HepG2 (cell line): Measurements from ENCODE around the gene FEV. TPM values are rescaled to one million over a fixed set of nuclear protein-coding genes. Genes with fewer than 3 reads are reported as not detected.

Experiments used
- ARNTL ChIP-seq: sonication (generic); formaldehyde crosslinking; IDR thresholded peaks from 2 replicates; pipeline ENCODE4 v1.4.0; 2020; ENCODE audit warnings: mild to moderate bottlenecking, missing genetic modification reagents
- ELF1 ChIP-seq: sonication (generic); formaldehyde crosslinking; IDR thresholded peaks from 2 replicates; pipeline ENCODE4 v1.4.0; 2020; ENCODE audit warnings: missing genetic modification reagents
- FOXM1 ChIP-seq: sonication (generic); formaldehyde crosslinking; IDR thresholded peaks from 2 replicates; pipeline ENCODE4 v1.5.0; 2020; ENCODE audit warnings: missing genetic modification reagents
- FOXO1 ChIP-seq: sonication (generic); formaldehyde crosslinking; IDR thresholded peaks from 2 replicates; pipeline ENCODE4 v1.4.0; 2020; ENCODE audit warnings: missing genetic modification reagents
- GZF1 ChIP-seq: sonication (generic); formaldehyde crosslinking; IDR thresholded peaks from 2 replicates; pipeline ENCODE4 v1.5.1; 2020; ENCODE audit warnings: mild to moderate bottlenecking, missing genetic modification reagents
- IRX3 ChIP-seq: sonication (generic); formaldehyde crosslinking; IDR thresholded peaks from 2 replicates; pipeline ENCODE4 v1.8.1; 2023; ENCODE audit warnings: mild to moderate bottlenecking, low read depth, missing genetic modification reagents, borderline replicate concordance
- JDP2 ChIP-seq: sonication (generic); formaldehyde crosslinking; IDR thresholded peaks from 2 replicates; pipeline ENCODE4 v1.8.1; 2022; ENCODE audit warnings: missing genetic modification reagents, borderline replicate concordance
- KLF11 ChIP-seq: IDR thresholded peaks from 2 replicates; pipeline ENCODE4 v1.6.1; 2016; ENCODE audit warnings: missing compliant biosample characterization
- MAX ChIP-seq: IDR thresholded peaks from 2 replicates; pipeline ENCODE4 v1.6.1; 2012; ENCODE audit warnings: inconsistent platforms
- RFX1 ChIP-seq: fragments of 450-650 bp; IDR thresholded peaks from 2 replicates; pipeline ENCODE4 v1.6.1; 2017
- SMYD3 ChIP-seq: sonication (generic); formaldehyde crosslinking; IDR thresholded peaks from 2 replicates; pipeline ENCODE4 v1.8.1; 2023; ENCODE audit warnings: mild to moderate bottlenecking, missing genetic modification reagents
- SNAPC2 ChIP-seq: sonication (generic); formaldehyde crosslinking; IDR thresholded peaks from 2 replicates; pipeline ENCODE4 v1.8.1; 2022; ENCODE audit warnings: mild to moderate bottlenecking, missing genetic modification reagents
- TBX2 ChIP-seq: sonication (generic); formaldehyde crosslinking; IDR thresholded peaks from 2 replicates; pipeline ENCODE4 v1.5.0; 2020; ENCODE audit warnings: missing genetic modification reagents, mild to moderate bottlenecking, borderline replicate concordance
- TFDP2 ChIP-seq: sonication (generic); formaldehyde crosslinking; IDR thresholded peaks from 2 replicates; pipeline ENCODE4 v1.4.0; 2020; ENCODE audit warnings: missing genetic modification reagents
- ZBTB26 ChIP-seq: IDR thresholded peaks from 2 replicates; pipeline ENCODE4 v1.6.1; 2016; ENCODE audit warnings: missing compliant biosample characterization, missing genetic modification reagents, borderline replicate concordance
- ZNF207 ChIP-seq: fragments of 450-650 bp; IDR thresholded peaks from 2 replicates; pipeline ENCODE4 v1.6.1; 2016; ENCODE audit warnings: antibody characterized with exemption, borderline replicate concordance
- ZNF256 ChIP-seq: sonication (generic); formaldehyde crosslinking; conservative IDR thresholded peaks from 2 replicates; pipeline ENCODE4 v1.4.0; 2020; ENCODE audit warnings: missing genetic modification reagents
- ZNF263 ChIP-seq: sonication (generic); formaldehyde crosslinking; IDR thresholded peaks from 2 replicates; pipeline ENCODE4 v1.4.0; 2020; ENCODE audit warnings: missing genetic modification reagents
- ZNF430 ChIP-seq: sonication (generic); formaldehyde crosslinking; IDR thresholded peaks from 2 replicates; pipeline ENCODE4 v1.9.0; 2021; ENCODE audit warnings: mild to moderate bottlenecking, missing genetic modification reagents
- ZNF431 ChIP-seq: sonication (generic); formaldehyde crosslinking; IDR thresholded peaks from 2 replicates; pipeline ENCODE4 v1.9.0; 2022; ENCODE audit warnings: missing genetic modification reagents, low read depth, mild to moderate bottlenecking, borderline replicate concordance
- ZNF510 ChIP-seq: sonication (generic); formaldehyde crosslinking; IDR thresholded peaks from 2 replicates; pipeline ENCODE4 v1.4.0; 2020; ENCODE audit warnings: low read depth, mild to moderate bottlenecking, missing genetic modification reagents
- ZNF547 ChIP-seq: sonication (generic); formaldehyde crosslinking; IDR thresholded peaks from 2 replicates; pipeline ENCODE4 v1.5.1; 2020; ENCODE audit warnings: mild to moderate bottlenecking, missing genetic modification reagents
- ZNF749 ChIP-seq: sonication (generic); formaldehyde crosslinking; IDR thresholded peaks from 2 replicates; pipeline ENCODE4 v1.8.0; 2022; ENCODE audit warnings: mild to moderate bottlenecking, missing genetic modification reagents, moderate library complexity, borderline replicate concordance
- polyA plus RNA-seq, 8 experiments: library from polyadenylated mRNA; depleted of rRNA in 3 of 8; stranded (reverse) in 7 of 8; unstranded in 1 of 8; fragments of >200 nt; fragmentation: Illumina TruSeq in 4 of 8; extraction: Trizol in 4 of 8; gene quantifications; 2 replicates each; pipeline versions ENCODE4 v1.2.1 to v1.2.3, GENCODE V29; 2011 to 2016; ENCODE audit warnings: low read depth in 4 of 8, missing spikeins in 1 of 8, mixed read lengths in 1 of 8; ENCODE audit not compliant: insufficient read depth in 1 of 8
- total RNA-seq, 5 experiments: library from RNA; depleted of rRNA; stranded (reverse); fragments of >200 nt; fragmentation: Illumina TruSeq; extraction: Trizol; gene quantifications; 2 replicates each; pipeline ENCODE4 v1.2.3, GENCODE V29; 2016; ENCODE audit warnings: low read depth in 1 of 5
- TF ChIP-seq, protein P1 (sequence below): IDR thresholded peaks from 2 replicates; pipeline ENCODE4 v1.6.1; 2016
- TF ChIP-seq, protein P2 (sequence below): sonication (generic); formaldehyde crosslinking; conservative IDR thresholded peaks from 2 replicates; pipeline ENCODE4 v1.5.0; 2020; ENCODE audit warnings: missing genetic modification reagents

The FEV gene
- total and polyA plus RNA-seq, 2 of the 13 experiments (the other 11 are each of a cell fraction or from before 2014, with no cell fraction given) = not detected

DNA sequence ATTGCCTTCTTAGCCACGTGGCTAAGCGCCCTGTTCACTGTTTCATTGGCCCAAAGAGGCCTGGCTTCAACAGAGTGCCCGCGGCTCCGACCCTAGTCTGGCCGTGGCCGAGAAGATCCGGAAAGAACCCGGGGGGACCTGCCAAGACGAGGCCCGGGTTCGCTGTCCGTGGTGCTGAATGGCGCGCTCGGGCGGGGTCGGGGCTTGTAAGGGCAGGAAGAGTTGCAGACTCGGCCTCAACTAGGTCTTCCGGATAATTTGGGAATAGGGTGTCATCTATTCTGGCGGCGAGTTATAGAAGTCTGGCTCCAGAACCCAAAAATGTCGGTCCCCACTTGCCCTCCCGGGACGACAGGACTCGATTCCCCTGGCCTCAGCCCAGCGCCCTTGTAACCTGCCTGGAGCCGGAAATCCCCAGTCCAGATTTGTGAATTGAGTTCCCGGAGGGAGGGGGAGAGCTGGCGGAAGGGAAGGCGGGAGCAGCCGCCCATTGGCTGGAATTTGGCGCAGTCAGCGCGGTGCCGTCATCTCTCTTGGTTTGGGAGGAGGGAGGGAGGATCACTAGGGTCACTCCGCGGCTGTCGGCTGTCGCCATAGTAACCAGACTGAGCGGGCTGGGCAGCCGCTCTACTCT, 22.0 kb downstream of the FEV start (continued):
- peak; percentile 81 for TF ChIP-seq ZNF431 (CRISPR knock-in tag)
- peak; percentile 61; the same call in 1 of the 2 replicates for TF ChIP-seq SNAPC2 (CRISPR knock-in tag)
- peak; percentile 73; the same call in 1 of the 2 replicates for TF ChIP-seq SMYD3
- peak; percentile 90; the same call in 1 of the 2 replicates for TF ChIP-seq IRX3
- TF ChIP-seq, protein P1, sequence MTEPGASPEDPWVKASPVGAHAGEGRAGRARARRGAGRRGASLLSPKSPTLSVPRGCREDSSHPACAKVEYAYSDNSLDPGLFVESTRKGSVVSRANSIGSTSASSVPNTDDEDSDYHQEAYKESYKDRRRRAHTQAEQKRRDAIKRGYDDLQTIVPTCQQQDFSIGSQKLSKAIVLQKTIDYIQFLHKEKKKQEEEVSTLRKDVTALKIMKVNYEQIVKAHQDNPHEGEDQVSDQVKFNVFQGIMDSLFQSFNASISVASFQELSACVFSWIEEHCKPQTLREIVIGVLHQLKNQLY (CRISPR knock-in tag) = no peak
- TF ChIP-seq, protein P2, sequence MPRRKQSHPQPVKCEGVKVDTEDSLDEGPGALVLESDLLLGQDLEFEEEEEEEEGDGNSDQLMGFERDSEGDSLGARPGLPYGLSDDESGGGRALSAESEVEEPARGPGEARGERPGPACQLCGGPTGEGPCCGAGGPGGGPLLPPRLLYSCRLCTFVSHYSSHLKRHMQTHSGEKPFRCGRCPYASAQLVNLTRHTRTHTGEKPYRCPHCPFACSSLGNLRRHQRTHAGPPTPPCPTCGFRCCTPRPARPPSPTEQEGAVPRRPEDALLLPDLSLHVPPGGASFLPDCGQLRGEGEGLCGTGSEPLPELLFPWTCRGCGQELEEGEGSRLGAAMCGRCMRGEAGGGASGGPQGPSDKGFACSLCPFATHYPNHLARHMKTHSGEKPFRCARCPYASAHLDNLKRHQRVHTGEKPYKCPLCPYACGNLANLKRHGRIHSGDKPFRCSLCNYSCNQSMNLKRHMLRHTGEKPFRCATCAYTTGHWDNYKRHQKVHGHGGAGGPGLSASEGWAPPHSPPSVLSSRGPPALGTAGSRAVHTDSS (CRISPR knock-in tag) = no peak
- TF ChIP-seq ELF1 (CRISPR knock-in tag) = peak; percentile 39; the same call in 1 of the 2 replicates
- peak; percentile 54 for TF ChIP-seq RFX1
- TF ChIP-seq KLF11 (CRISPR knock-in tag) = peak; percentile 96
- peak; percentile 96; the same call in 1 of the 2 replicates for TF ChIP-seq ZNF256 (CRISPR knock-in tag)
- TF ChIP-seq ARNTL (CRISPR knock-in tag) = 0 out of 2 replicates have a peak, but pooled peaks have one; percentile 61
- TF ChIP-seq ZNF430 (CRISPR knock-in tag) = peak; percentile 92; the same call in 1 of the 2 replicates
- no peak for TF ChIP-seq ZNF510
- peak; percentile 40; the same call in 1 of the 2 replicates for TF ChIP-seq FOXM1
- peak; percentile 93 for TF ChIP-seq ZBTB26 (CRISPR knock-in tag)
- 0 out of 2 replicates have a peak, but pooled peaks have one; percentile 53 for TF ChIP-seq TFDP2 (CRISPR knock-in tag)
- TF ChIP-seq ZNF207 = no peak
- peak; percentile 77 for TF ChIP-seq ZNF263
- TF ChIP-seq TBX2 = peak; percentile 88
- 0 out of 2 replicates have a peak, but pooled peaks have one; percentile 33 for TF ChIP-seq GZF1 (CRISPR knock-in tag)
- peak; percentile 84; the same call in 1 of the 2 replicates for TF ChIP-seq ZNF547 (CRISPR knock-in tag)
- 0 out of 2 replicates have a peak, but pooled peaks have one; percentile 31 for TF ChIP-seq MAX
- TF ChIP-seq FOXO1 (CRISPR knock-in tag) = peak; percentile 52
- TF ChIP-seq ZNF749 = peak; percentile 75; the same call in 1 of the 2 replicates
- TF ChIP-seq JDP2 (CRISPR knock-in tag) = peak; percentile 85; the same call in 1 of the 2 replicates
